Bronchial epithelial cell (primary cell): ENCODE data around the gene BPIFB3. TPM values are rescaled to one million over a fixed set of nuclear protein-coding genes. Genes with fewer than 3 reads are reported as not detected.

ENCODE experiments used
- DNase-seq: peaks from one replicate; pipeline ENCODE4 v3.0.0-alpha.2; 2010; ENCODE audit warnings: low read depth
- FAIRE-seq: peaks from 2 replicates; lab custom pipeline; 2011; peaks lifted over from hg19 to GRCh38; lab: Jason Lieb, UNC
- H3K27me3 ChIP-seq: 2 replicates; pipeline ENCODE4 v1.5.1; 2011; ENCODE audit warnings: low read length; ENCODE audit not compliant: control insufficient read depth, insufficient read depth
- H3K36me3 ChIP-seq: 2 replicates; pipeline ENCODE4 v1.5.1; 2011; ENCODE audit warnings: low read length; ENCODE audit not compliant: control insufficient read depth, insufficient read depth
- H3K4me3 ChIP-seq: 2 replicates; pipeline ENCODE4 v1.5.1; 2011; ENCODE audit warnings: mild to moderate bottlenecking, low read depth, low read length, control low read depth
- total RNA-seq: library from RNA; depleted of rRNA; stranded (reverse); fragments of >200 nt; gene quantifications from 2 replicates; pipeline ENCODE4 v1.2.1, GENCODE V29; 2014
- TF ChIP-seq, protein P1 (sequence below): IDR thresholded peaks from 2 replicates; pipeline ENCODE4 v1.5.1; 2011; ENCODE audit warnings: mild to moderate bottlenecking, moderate library complexity, low read length, control low read depth, inconsistent platforms; ENCODE audit not compliant: insufficient read depth, severe bottlenecking

BPIFB3 gene, protein sequence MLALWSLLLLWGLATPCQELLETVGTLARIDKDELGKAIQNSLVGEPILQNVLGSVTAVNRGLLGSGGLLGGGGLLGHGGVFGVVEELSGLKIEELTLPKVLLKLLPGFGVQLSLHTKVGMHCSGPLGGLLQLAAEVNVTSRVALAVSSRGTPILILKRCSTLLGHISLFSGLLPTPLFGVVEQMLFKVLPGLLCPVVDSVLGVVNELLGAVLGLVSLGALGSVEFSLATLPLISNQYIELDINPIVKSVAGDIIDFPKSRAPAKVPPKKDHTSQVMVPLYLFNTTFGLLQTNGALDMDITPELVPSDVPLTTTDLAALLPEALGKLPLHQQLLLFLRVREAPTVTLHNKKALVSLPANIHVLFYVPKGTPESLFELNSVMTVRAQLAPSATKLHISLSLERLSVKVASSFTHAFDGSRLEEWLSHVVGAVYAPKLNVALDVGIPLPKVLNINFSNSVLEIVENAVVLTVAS
- not detected in 2 replicates for total RNA-seq

DNA sequence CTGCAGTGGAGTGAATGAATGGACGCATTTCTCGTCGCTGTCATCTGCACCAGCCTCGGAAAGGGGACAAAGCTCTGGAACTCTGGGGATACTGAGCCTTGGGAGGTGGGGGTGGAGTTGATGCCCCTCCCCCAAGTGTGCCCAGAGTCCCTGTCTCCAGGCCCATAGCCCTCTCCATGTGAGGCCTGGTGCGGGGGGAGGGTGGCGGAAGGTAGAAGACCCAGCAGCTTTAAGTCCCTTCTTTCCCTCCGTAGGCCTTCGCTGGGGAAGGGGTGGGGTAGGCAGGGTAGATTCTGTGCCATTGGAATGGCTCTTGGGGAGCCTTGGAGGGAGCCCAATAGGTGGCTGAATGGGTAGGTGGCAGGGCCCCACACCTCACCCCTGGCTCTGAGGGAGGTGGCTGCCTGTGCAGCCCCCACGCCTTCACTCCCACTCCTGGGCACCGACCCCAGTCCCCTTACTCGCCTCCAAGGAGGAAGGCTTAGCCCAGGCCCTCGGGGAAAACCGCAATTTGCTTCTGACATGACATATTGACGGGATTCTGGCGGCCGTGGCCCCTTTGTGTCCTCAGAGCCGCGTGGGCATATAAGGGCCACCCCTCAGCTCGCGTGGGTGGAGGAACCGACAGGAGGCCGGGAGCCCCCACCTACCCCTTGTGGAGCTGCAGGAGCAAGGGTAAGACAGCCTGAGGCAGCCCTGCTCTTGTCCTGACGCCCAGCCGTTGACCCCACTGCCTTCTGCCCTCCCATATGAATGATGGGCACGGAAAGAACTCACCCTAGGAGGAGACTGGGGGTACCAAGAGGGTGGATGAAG is at the start of gene BPIFB3:
Gene BPIFB3 (plus strand): TSS at position 613 of the 816 bp plus-strand sequence. CDS start 1,533 bp downstream, outside the sequence.
- TF ChIP-seq, protein P1, sequence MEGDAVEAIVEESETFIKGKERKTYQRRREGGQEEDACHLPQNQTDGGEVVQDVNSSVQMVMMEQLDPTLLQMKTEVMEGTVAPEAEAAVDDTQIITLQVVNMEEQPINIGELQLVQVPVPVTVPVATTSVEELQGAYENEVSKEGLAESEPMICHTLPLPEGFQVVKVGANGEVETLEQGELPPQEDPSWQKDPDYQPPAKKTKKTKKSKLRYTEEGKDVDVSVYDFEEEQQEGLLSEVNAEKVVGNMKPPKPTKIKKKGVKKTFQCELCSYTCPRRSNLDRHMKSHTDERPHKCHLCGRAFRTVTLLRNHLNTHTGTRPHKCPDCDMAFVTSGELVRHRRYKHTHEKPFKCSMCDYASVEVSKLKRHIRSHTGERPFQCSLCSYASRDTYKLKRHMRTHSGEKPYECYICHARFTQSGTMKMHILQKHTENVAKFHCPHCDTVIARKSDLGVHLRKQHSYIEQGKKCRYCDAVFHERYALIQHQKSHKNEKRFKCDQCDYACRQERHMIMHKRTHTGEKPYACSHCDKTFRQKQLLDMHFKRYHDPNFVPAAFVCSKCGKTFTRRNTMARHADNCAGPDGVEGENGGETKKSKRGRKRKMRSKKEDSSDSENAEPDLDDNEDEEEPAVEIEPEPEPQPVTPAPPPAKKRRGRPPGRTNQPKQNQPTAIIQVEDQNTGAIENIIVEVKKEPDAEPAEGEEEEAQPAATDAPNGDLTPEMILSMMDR, result no peak
- no peak for FAIRE-seq
- Histone ChIP-seq H3K4me3 (no peak within 1 kb of the TSS), H3K36me3 (no peaks in the 10 kb centered on the region), H3K27me3 (peaks cover 2% of the 10 kb centered on the region)
- no peak for DNase-seq

GRCh38 chr20:33004141-33004751 is 49.5 kb upstream of the BPIFB3 start, which contains the start of gene SUN5:
SUN5 (minus strand) TSS chr20:33004433; CDS start chr20:33004340, 93 bp downstream.
- Histone ChIP-seq H3K4me3 (no peak within 1 kb of the TSS), H3K36me3 (no peaks in the 10 kb centered on the region), H3K27me3 (no peaks in the 10 kb centered on the region)
- DNase-seq (no peak), FAIRE-seq (no peak)
- TF ChIP-seq, protein P1, result no peak

GRCh38 chr20:33005132-33005566 is 48.6 kb upstream of the BPIFB3 start:
- TF ChIP-seq, protein P1, result peak; percentile 31
- FAIRE-seq, result no peak
- Histone ChIP-seq H3K4me3 (no peak overlapping the region), H3K36me3 (no peaks in the 10 kb centered on the region), H3K27me3 (no peaks in the 10 kb centered on the region)
- no peak for DNase-seq

- Histone ChIP-seq H3K4me3 (no peak overlapping the region), H3K36me3 (no peaks in the 10 kb centered on the region), H3K27me3 (no peaks in the 10 kb centered on the region)
- DNase-seq (no peak), FAIRE-seq (peak; percentile 93)
- TF ChIP-seq, protein P1, result no peak
Observed at GRCh38 chr20:33005908-33006775, 47.6 kb upstream of the BPIFB3 start.

GRCh38 chr20:33006776-33007375 is 46.8 kb upstream of the BPIFB3 start:
- FAIRE-seq (no peak), DNase-seq (no peak)
- Histone ChIP-seq H3K36me3 (no peaks in the 10 kb centered on the region), H3K4me3 (no peak overlapping the region), H3K27me3 (no peaks in the 10 kb centered on the region)
- TF ChIP-seq, protein P1, result no peak
